ENCODE data around the gene LRRC1. TPM values are rescaled to one million over a fixed set of nuclear protein-coding genes. Genes with fewer than 3 reads are reported as not detected.
"Not testable (repeated sequence)": the region's sequence is repeated elsewhere in the genome, so short reads cannot be mapped to it uniquely, and the experiment has no call there.

The LRRC1 gene
- total and polyA plus RNA-seq, 2 donors = 21.6 to 21.7 TPM

GRCh38 chr6:53805725-53806124 lies 10.9 kb downstream of the LRRC1 start:
- Histone ChIP-seq H3K9me3 (ENCODE audit: control insufficient read depth in 2 of 2, insufficient read depth in 1 of 2, low read length in 1 of 2) (no peaks in the 10 kb centered on the region), H3K27ac (ENCODE audit: low read depth in 1 of 2, low read length in 1 of 2) (no peak overlapping the region), H3K4me3 (ENCODE audit: low read length in 2 of 2) (no peak overlapping the region), H3K4me1 (ENCODE audit: control insufficient read depth in 2 of 2, insufficient read depth in 2 of 2, low read length in 2 of 2) (peaks cover 2 to 24% of the 10 kb centered on the region in 2 donors), H3K27me3 (ENCODE audit: control insufficient read depth in 2 of 2, insufficient read depth in 1 of 2, low read length in 1 of 2) (no peaks in the 10 kb centered on the region), H3K36me3 (ENCODE audit: control insufficient read depth in 2 of 2, insufficient read depth in 2 of 2, low read length in 1 of 2) (no peaks in the 10 kb centered on the region)
- DNase-seq (ENCODE audit: low read depth in 6 of 9, low spot score in 9 of 9) = peak in 6 of 9 donors; percentile 22 to 63 (median 30)
- WGBS = 74% methylated on average over 4 of the region's 4 CpGs

GRCh38 chr6:53807606-53808005 lies 12.8 kb downstream of the LRRC1 start:
- not testable (repeated sequence) for H3K4me3 ChIP-seq (ENCODE audit: low read length in 2 of 2); H3K27me3 ChIP-seq (ENCODE audit: control insufficient read depth in 2 of 2, insufficient read depth in 1 of 2, low read length in 1 of 2); H3K9me3 ChIP-seq (ENCODE audit: control insufficient read depth in 2 of 2, insufficient read depth in 1 of 2, low read length in 1 of 2); DNase-seq (ENCODE audit: low read depth in 6 of 9, low spot score in 9 of 9); H3K36me3 ChIP-seq (ENCODE audit: control insufficient read depth in 2 of 2, insufficient read depth in 2 of 2, low read length in 1 of 2); H3K27ac ChIP-seq (ENCODE audit: low read depth in 1 of 2, low read length in 1 of 2)
- peaks cover 2 to 34% of the 10 kb centered on the region in 2 donors for H3K4me1 ChIP-seq (ENCODE audit: control insufficient read depth in 2 of 2, insufficient read depth in 2 of 2, low read length in 2 of 2)
- WGBS = 95% methylated on average over 6 of the region's 6 CpGs

- Histone ChIP-seq H3K27ac (ENCODE audit: low read depth in 1 of 2, low read length in 1 of 2) (no peak overlapping the region), H3K9me3 (ENCODE audit: control insufficient read depth in 2 of 2, insufficient read depth in 1 of 2, low read length in 1 of 2) (no peaks in the 10 kb centered on the region), H3K36me3 (ENCODE audit: control insufficient read depth in 2 of 2, insufficient read depth in 2 of 2, low read length in 1 of 2) (no peaks in the 10 kb centered on the region), H3K4me1 (ENCODE audit: control insufficient read depth in 2 of 2, insufficient read depth in 2 of 2, low read length in 2 of 2) (peaks cover 2 to 38% of the 10 kb centered on the region in 2 donors), H3K27me3 (ENCODE audit: control insufficient read depth in 2 of 2, insufficient read depth in 1 of 2, low read length in 1 of 2) (no peaks in the 10 kb centered on the region), H3K4me3 (ENCODE audit: low read length in 2 of 2) (no peak overlapping the region)
- DNase-seq (ENCODE audit: low read depth in 6 of 9, low spot score in 9 of 9) = no peak
These were observed 13.6 kb downstream of the LRRC1 start for GRCh38 chr6:53808302-53808881.

GRCh38 chr6:53809691-53810090 lies 14.9 kb downstream of the LRRC1 start:
- Histone ChIP-seq H3K4me1 (ENCODE audit: control insufficient read depth in 2 of 2, insufficient read depth in 2 of 2, low read length in 2 of 2) (peaks cover 2 to 41% of the 10 kb centered on the region in 2 donors), H3K27me3 (ENCODE audit: control insufficient read depth in 2 of 2, insufficient read depth in 1 of 2, low read length in 1 of 2) (no peaks in the 10 kb centered on the region), H3K9me3 (ENCODE audit: control insufficient read depth in 2 of 2, insufficient read depth in 1 of 2, low read length in 1 of 2) (no peaks in the 10 kb centered on the region), H3K36me3 (ENCODE audit: control insufficient read depth in 2 of 2, insufficient read depth in 2 of 2, low read length in 1 of 2) (no peaks in the 10 kb centered on the region), H3K27ac (ENCODE audit: low read depth in 1 of 2, low read length in 1 of 2) (no peak overlapping the region), H3K4me3 (ENCODE audit: low read length in 2 of 2) (no peak overlapping the region)
- WGBS = 96% methylated on average over 3 of the region's 3 CpGs
- DNase-seq (ENCODE audit: low read depth in 6 of 9, low spot score in 9 of 9) = no peak

GRCh38 chr6:53811082-53811481 lies 16.3 kb downstream of the LRRC1 start:
- peak overlapping the region; percentile 38 to 63 for H3K27ac ChIP-seq (ENCODE audit: low read depth in 1 of 2, low read length in 1 of 2)
- H3K27me3 ChIP-seq (ENCODE audit: control insufficient read depth in 2 of 2, insufficient read depth in 1 of 2, low read length in 1 of 2) = no peaks in the 10 kb centered on the region
- peaks cover 2 to 35% of the 10 kb centered on the region in 2 donors for H3K4me1 ChIP-seq (ENCODE audit: control insufficient read depth in 2 of 2, insufficient read depth in 2 of 2, low read length in 2 of 2)
- no peaks in the 10 kb centered on the region for H3K9me3 ChIP-seq (ENCODE audit: control insufficient read depth in 2 of 2, insufficient read depth in 1 of 2, low read length in 1 of 2)
- DNase-seq (ENCODE audit: low read depth in 6 of 9, low spot score in 9 of 9) = peak in 3 of 9 donors; percentile 15 to 49 (median 16)
- no peak overlapping the region for H3K4me3 ChIP-seq (ENCODE audit: low read length in 2 of 2)
- no peaks in the 10 kb centered on the region for H3K36me3 ChIP-seq (ENCODE audit: control insufficient read depth in 2 of 2, insufficient read depth in 2 of 2, low read length in 1 of 2)
- WGBS = 74% methylated on average over 4 of the region's 4 CpGs

- Histone ChIP-seq H3K27ac (ENCODE audit: low read depth in 1 of 2, low read length in 1 of 2) (peak overlapping the region in 1 of 2 donors; percentile 46), H3K9me3 (ENCODE audit: control insufficient read depth in 2 of 2, insufficient read depth in 1 of 2, low read length in 1 of 2) (no peaks in the 10 kb centered on the region), H3K27me3 (ENCODE audit: control insufficient read depth in 2 of 2, insufficient read depth in 1 of 2, low read length in 1 of 2) (no peaks in the 10 kb centered on the region), H3K36me3 (ENCODE audit: control insufficient read depth in 2 of 2, insufficient read depth in 2 of 2, low read length in 1 of 2) (no peaks in the 10 kb centered on the region), H3K4me3 (ENCODE audit: low read length in 2 of 2) (no peak overlapping the region), H3K4me1 (ENCODE audit: control insufficient read depth in 2 of 2, insufficient read depth in 2 of 2, low read length in 2 of 2) (peaks cover 0 to 32% of the 10 kb centered on the region in 2 donors)
- no peak for DNase-seq (ENCODE audit: low read depth in 6 of 9, low spot score in 9 of 9)
- WGBS = 96% methylated on average over 5 of the region's 5 CpGs
These were observed 16.9 kb downstream of the LRRC1 start for GRCh38 chr6:53811746-53812145.

GRCh38 chr6:53813096-53813495 lies 18.3 kb downstream of the LRRC1 start:
- WGBS = 98% methylated on average over 1 of the region's 1 CpG
- DNase-seq (ENCODE audit: low read depth in 6 of 9, low spot score in 9 of 9) = no peak
- H3K27ac ChIP-seq (ENCODE audit: low read depth in 1 of 2, low read length in 1 of 2) = no peak overlapping the region
- peaks cover 0 to 32% of the 10 kb centered on the region in 2 donors for H3K4me1 ChIP-seq (ENCODE audit: control insufficient read depth in 2 of 2, insufficient read depth in 2 of 2, low read length in 2 of 2)
- no peaks in the 10 kb centered on the region for H3K9me3 ChIP-seq (ENCODE audit: control insufficient read depth in 2 of 2, insufficient read depth in 1 of 2, low read length in 1 of 2)
- no peak overlapping the region for H3K4me3 ChIP-seq (ENCODE audit: low read length in 2 of 2)
- no peaks in the 10 kb centered on the region for H3K36me3 ChIP-seq (ENCODE audit: control insufficient read depth in 2 of 2, insufficient read depth in 2 of 2, low read length in 1 of 2)
- H3K27me3 ChIP-seq (ENCODE audit: control insufficient read depth in 2 of 2, insufficient read depth in 1 of 2, low read length in 1 of 2) = no peaks in the 10 kb centered on the region

GRCh38 chr6:53813801-53814200 lies 19.0 kb downstream of the LRRC1 start:
- no peaks in the 10 kb centered on the region for H3K9me3 ChIP-seq (ENCODE audit: control insufficient read depth in 2 of 2, insufficient read depth in 1 of 2, low read length in 1 of 2)
- 56% methylated on average over 1 of the region's 1 CpG for WGBS

GRCh38 chr6:53814353-53814752 lies 19.5 kb downstream of the LRRC1 start:
- Histone ChIP-seq H3K27me3 (ENCODE audit: control insufficient read depth in 2 of 2, insufficient read depth in 1 of 2, low read length in 1 of 2) (no peaks in the 10 kb centered on the region), H3K36me3 (ENCODE audit: control insufficient read depth in 2 of 2, insufficient read depth in 2 of 2, low read length in 1 of 2) (no peaks in the 10 kb centered on the region), H3K4me3 (ENCODE audit: low read length in 2 of 2) (no peak overlapping the region), H3K27ac (ENCODE audit: low read depth in 1 of 2, low read length in 1 of 2) (no peak overlapping the region), H3K9me3 (ENCODE audit: control insufficient read depth in 2 of 2, insufficient read depth in 1 of 2, low read length in 1 of 2) (no peaks in the 10 kb centered on the region), H3K4me1 (ENCODE audit: control insufficient read depth in 2 of 2, insufficient read depth in 2 of 2, low read length in 2 of 2) (peaks cover 0 to 32% of the 10 kb centered on the region in 2 donors)
- 94% methylated on average over 2 of the region's 2 CpGs for WGBS
- DNase-seq (ENCODE audit: low read depth in 6 of 9, low spot score in 9 of 9) = no peak

More at GRCh38 chr6:53813801-53814200, 19.0 kb downstream of the LRRC1 start:
- DNase-seq (ENCODE audit: low read depth in 6 of 9, low spot score in 9 of 9) = no peak
- H3K4me1 ChIP-seq (ENCODE audit: control insufficient read depth in 2 of 2, insufficient read depth in 2 of 2, low read length in 2 of 2) = peaks cover 0 to 32% of the 10 kb centered on the region in 2 donors
- H3K27me3 ChIP-seq (ENCODE audit: control insufficient read depth in 2 of 2, insufficient read depth in 1 of 2, low read length in 1 of 2) = no peaks in the 10 kb centered on the region
- H3K4me3 ChIP-seq (ENCODE audit: low read length in 2 of 2) = no peak overlapping the region
- no peak overlapping the region for H3K27ac ChIP-seq (ENCODE audit: low read depth in 1 of 2, low read length in 1 of 2)
- no peaks in the 10 kb centered on the region for H3K36me3 ChIP-seq (ENCODE audit: control insufficient read depth in 2 of 2, insufficient read depth in 2 of 2, low read length in 1 of 2)

Measured in thymus (tissue), 11 donors.